HG02642 (cell line): ENCODE results near the gene DHX8.
"Not testable (repeated sequence)": the region's sequence is repeated elsewhere in the genome, so short reads cannot be mapped to it uniquely, and the experiment has no call there.

Experiments used
- ATAC-seq: cut with Tn5 transposase; IDR thresholded peaks from one replicate; pipeline ENCODE4 v1.9.1; 2021; ENCODE audit warnings: mild to moderate bottlenecking; ENCODE audit not compliant: unreplicated experiment, poor library complexity

The DHX8 gene

GRCh38 chr17:43459878-43460277 lies 23.9 kb upstream of the DHX8 start:
- ATAC-seq: not testable (repeated sequence)

GRCh38 chr17:43461185-43461584 lies 22.6 kb upstream of the DHX8 start:
- no peak for ATAC-seq

GRCh38 chr17:43462569-43462968 lies 21.2 kb upstream of the DHX8 start:
- not testable (repeated sequence) for ATAC-seq

- ATAC-seq: no peak
Observed at GRCh38 chr17:43463241-43463640, 20.5 kb upstream of the DHX8 start.

- no peak for ATAC-seq
Observed at GRCh38 chr17:43464046-43464445, 19.7 kb upstream of the DHX8 start.

- no peak for ATAC-seq
Observed at GRCh38 chr17:43465049-43465448, 18.7 kb upstream of the DHX8 start.

GRCh38 chr17:43467981-43468581 lies 15.7 kb upstream of the DHX8 start:
- ATAC-seq: no peak

- ATAC-seq: no peak
Observed at GRCh38 chr17:43468691-43469139, 15.1 kb upstream of the DHX8 start.

- ATAC-seq: no peak
Observed at GRCh38 chr17:43469145-43469544, 14.6 kb upstream of the DHX8 start.

GRCh38 chr17:43471585-43472160 lies 12.1 kb upstream of the DHX8 start:
- no peak for ATAC-seq

- no peak for ATAC-seq
Observed at GRCh38 chr17:43475494-43476089, 8.2 kb upstream of the DHX8 start.

- ATAC-seq: not testable (repeated sequence)
Observed at GRCh38 chr17:43476306-43476705, 7.5 kb upstream of the DHX8 start.

GRCh38 chr17:43477832-43478634 lies 5.7 kb upstream of the DHX8 start:
- no peak for ATAC-seq

GRCh38 chr17:43479948-43480347 lies 3.8 kb upstream of the DHX8 start:
- no peak for ATAC-seq

GRCh38 chr17:43482103-43483012 lies 1.4 kb upstream of the DHX8 start:
- no peak for ATAC-seq

- no peak for ATAC-seq
Observed at GRCh38 chr17:43490621-43491020, 6.8 kb downstream of the DHX8 start.

GRCh38 chr17:43509440-43509839 lies 25.7 kb downstream of the DHX8 start:
- ATAC-seq: not testable (repeated sequence)

GRCh38 chr17:43511199-43511598 lies 27.4 kb downstream of the DHX8 start:
- ATAC-seq: not testable (repeated sequence)

GRCh38 chr17:43515656-43516055 lies 31.9 kb downstream of the DHX8 start:
- ATAC-seq: no peak

- ATAC-seq: no peak
Observed at GRCh38 chr17:43517161-43517560, 33.4 kb downstream of the DHX8 start.
